Activated B cell treated with CpG ODN at 0.5 μM for 24 hours (primary cell): ENCODE measurements around the gene GNG7. TPM values are rescaled to one million over a fixed set of nuclear protein-coding genes. Genes with fewer than 3 reads are reported as not detected.

Experiments used
- ATAC-seq: fragments of 200-7000 bp; cut with Tn5 transposase; one replicate; pipeline ENCODE4 v1.10.0; 2021; ENCODE audit warnings: low read depth, mild to moderate bottlenecking, moderate library complexity
- CTCF ChIA-PET: fragments of 350-600 bp; sonication (Branson Sonifier 250); formaldehyde crosslinking; loops from one replicate; lab custom pipeline; 2021; ENCODE audit warnings: antibody characterized with exemption; lab: Charles Lee
- POLR2A ChIA-PET: fragments of 350-600 bp; sonication (Branson Sonifier 250); formaldehyde crosslinking; loops from one replicate; lab custom pipeline; 2021; ENCODE audit warnings: antibody characterized with exemption; lab: Charles Lee
- DNase-seq: peaks from one replicate; pipeline ENCODE4 v3.0.0; 2022
- H3K27ac Mint-ChIP-seq: one replicate; pipeline ENCODE4 v1.8.0; 2020; ENCODE audit warnings: mixed read lengths
- H3K27me3 Mint-ChIP-seq: one replicate; pipeline ENCODE4 v1.8.0; 2021; ENCODE audit warnings: mixed read lengths
- H3K36me3 Mint-ChIP-seq: one replicate; pipeline ENCODE4 v1.8.0; 2021; ENCODE audit warnings: low read depth, mixed read lengths
- H3K4me1 Mint-ChIP-seq: one replicate; pipeline ENCODE4 v1.8.0; 2021; ENCODE audit warnings: mixed read lengths
- H3K4me3 Mint-ChIP-seq: one replicate; pipeline ENCODE4 v1.8.0; 2020; ENCODE audit warnings: mild to moderate bottlenecking, mixed read lengths
- H3K9me3 Mint-ChIP-seq: one replicate; pipeline ENCODE4 v1.8.0; 2020; ENCODE audit warnings: mixed read lengths
- intact Hi-C: fragments of 100-400 bp; cut with micrococcal nuclease; formaldehyde crosslinking; loops from one replicate; pipeline ENCODE4 v1.15.1; 2024
- total RNA-seq: library from RNA; stranded (reverse); gene quantifications from 2 replicates; pipeline ENCODE4 v1.2.3, GENCODE V29; 2022
- TF ChIP-seq, protein P1 (sequence below): fragments of 200-600 bp; IDR thresholded peaks from one replicate; pipeline ENCODE4 v1.8.0; 2022; ENCODE audit warnings: antibody characterized with exemption, mild to moderate bottlenecking

The GNG7 gene
- 34.8 and 35.4 TPM in 2 replicates for total RNA-seq

DNA sequence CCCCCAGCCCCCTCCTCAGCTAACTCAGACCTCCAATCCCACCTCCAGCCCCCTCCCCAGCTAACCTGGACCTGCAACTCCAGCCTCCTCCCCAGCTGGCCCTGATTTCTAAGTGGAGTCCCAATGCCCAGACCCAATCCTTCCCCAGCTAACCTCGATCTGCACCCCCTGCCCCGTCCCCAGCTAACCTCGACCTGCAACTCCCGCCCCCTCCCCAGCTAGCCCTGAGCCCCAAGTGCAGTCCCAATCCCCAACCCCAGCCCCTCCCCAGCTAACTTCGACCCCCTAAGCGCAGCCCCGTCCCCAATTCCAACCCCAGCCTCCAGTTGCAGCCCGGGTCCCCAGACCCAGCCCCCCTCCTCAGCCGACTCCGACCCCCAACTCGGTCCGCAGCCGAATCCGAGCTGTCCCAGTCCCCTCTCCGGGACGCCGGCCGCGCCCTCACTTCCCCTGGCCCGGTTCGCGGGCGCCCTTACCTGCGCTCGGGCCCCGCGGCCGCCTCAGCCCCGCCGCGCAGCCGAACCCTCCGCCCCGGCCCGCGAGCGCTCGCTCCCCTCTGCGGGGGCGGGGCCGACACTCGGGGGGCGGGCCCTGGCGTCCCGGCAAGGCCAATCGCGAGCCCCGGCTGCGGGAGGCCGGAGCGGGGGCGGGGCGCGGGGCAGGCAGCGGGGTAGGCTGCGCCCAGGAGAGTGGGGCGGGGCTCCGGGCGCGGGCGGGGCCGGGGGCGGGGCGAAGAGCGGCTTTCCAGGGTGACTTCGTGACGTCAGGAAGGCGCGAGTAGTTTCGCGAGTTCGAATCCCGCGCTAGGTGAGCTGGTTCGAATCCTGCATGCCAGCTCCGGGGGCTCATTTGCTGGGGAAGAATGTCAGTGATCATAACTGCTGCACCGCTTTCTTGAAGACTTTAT, at the start of gene GNG7:
GNG7 (minus strand) TSS at position 525 of the 907 bp plus-strand sequence. CDS start 182,006 bp downstream, outside the sequence.
- Mint-ChIP-seq H3K9me3 (no peaks in the 10 kb centered on the region), H3K36me3 (peaks cover 11% of the 10 kb centered on the region), H3K4me1 (peaks cover 53% of the 10 kb centered on the region), H3K27me3 (no peaks in the 10 kb centered on the region), H3K4me3 (peak within 1 kb of the TSS; percentile 85), H3K27ac (peak within 1 kb of the TSS; percentile 89)
- peak; percentile 99 for DNase-seq
- POLR2A ChIA-PET: interaction anchor here (0.6 to 7.9 kb wide), 15 partner anchors 9 to 1047 kb away, joined by 3 to 176 read pairs (median 7); partner anchors contain the start of genes GADD45B and SLC39A3
- intact Hi-C loops: loop anchor here (1.0 kb wide), 3 partner anchors 8 to 38 kb away; partner anchors contain the start of gene SLC39A3
- ATAC-seq: peak; percentile 99
- TF ChIP-seq, protein P1, sequence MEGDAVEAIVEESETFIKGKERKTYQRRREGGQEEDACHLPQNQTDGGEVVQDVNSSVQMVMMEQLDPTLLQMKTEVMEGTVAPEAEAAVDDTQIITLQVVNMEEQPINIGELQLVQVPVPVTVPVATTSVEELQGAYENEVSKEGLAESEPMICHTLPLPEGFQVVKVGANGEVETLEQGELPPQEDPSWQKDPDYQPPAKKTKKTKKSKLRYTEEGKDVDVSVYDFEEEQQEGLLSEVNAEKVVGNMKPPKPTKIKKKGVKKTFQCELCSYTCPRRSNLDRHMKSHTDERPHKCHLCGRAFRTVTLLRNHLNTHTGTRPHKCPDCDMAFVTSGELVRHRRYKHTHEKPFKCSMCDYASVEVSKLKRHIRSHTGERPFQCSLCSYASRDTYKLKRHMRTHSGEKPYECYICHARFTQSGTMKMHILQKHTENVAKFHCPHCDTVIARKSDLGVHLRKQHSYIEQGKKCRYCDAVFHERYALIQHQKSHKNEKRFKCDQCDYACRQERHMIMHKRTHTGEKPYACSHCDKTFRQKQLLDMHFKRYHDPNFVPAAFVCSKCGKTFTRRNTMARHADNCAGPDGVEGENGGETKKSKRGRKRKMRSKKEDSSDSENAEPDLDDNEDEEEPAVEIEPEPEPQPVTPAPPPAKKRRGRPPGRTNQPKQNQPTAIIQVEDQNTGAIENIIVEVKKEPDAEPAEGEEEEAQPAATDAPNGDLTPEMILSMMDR: no peak
- CTCF ChIA-PET: interaction anchor here (1.0 to 4.3 kb wide), 2 partner anchors 54 to 65 kb away, joined by 3 to 25 read pairs; no protein-coding TSS in a partner anchor

- no peak overlapping the region for H3K4me3 Mint-ChIP-seq
- H3K4me1 Mint-ChIP-seq: peaks cover 12% of the 10 kb centered on the region
- DNase-seq (no peak), ATAC-seq (no peak)
- H3K36me3 Mint-ChIP-seq: peaks cover 22% of the 10 kb centered on the region
- no peaks in the 10 kb centered on the region for H3K27me3 Mint-ChIP-seq
- ChIA-PET POLR2A (interaction anchor here (0.7 kb wide), 1 partner anchor 199 kb away, joined by 8 read pairs; no protein-coding TSS in a partner anchor), CTCF (interaction anchor here (3.3 to 7.4 kb wide), 2 partner anchors 90 to 104 kb away, joined by 21 to 161 read pairs; no protein-coding TSS in a partner anchor)
- intact Hi-C loops: no loop called here
- no peak overlapping the region for H3K27ac Mint-ChIP-seq
- no peaks in the 10 kb centered on the region for H3K9me3 Mint-ChIP-seq
- TF ChIP-seq, protein P1: no peak
Measured at GRCh38 chr19:2751438-2751830, 48.9 kb upstream of the GNG7 start.

- TF ChIP-seq, protein P1: no peak
- ATAC-seq: no peak
- Mint-ChIP-seq H3K27ac (no peak overlapping the region), H3K27me3 (no peaks in the 10 kb centered on the region), H3K36me3 (peaks cover 17% of the 10 kb centered on the region), H3K4me3 (no peak overlapping the region), H3K9me3 (no peaks in the 10 kb centered on the region), H3K4me1 (peaks cover 12% of the 10 kb centered on the region)
- intact Hi-C loops: no loop called here
- DNase-seq: no peak
- POLR2A ChIA-PET: interaction anchor here (0.8 to 2.4 kb wide), 2 partner anchors 99 to 102 kb away, joined by 3 to 22 read pairs; no protein-coding TSS in a partner anchor
- CTCF ChIA-PET: interaction anchor here (1.1 to 7.4 kb wide), 6 partner anchors 52 to 103 kb away, joined by 3 to 161 read pairs (median 7); no protein-coding TSS in a partner anchor
Measured at GRCh38 chr19:2750808-2751437, 48.4 kb upstream of the GNG7 start.

GRCh38 chr19:2747349-2747748, 44.9 kb upstream of the GNG7 start:
- intact Hi-C loops: no loop called here
- no peak overlapping the region for H3K4me3 Mint-ChIP-seq
- DNase-seq: no peak
- TF ChIP-seq, protein P1: no peak
- no peaks in the 10 kb centered on the region for H3K9me3 Mint-ChIP-seq
- ChIA-PET CTCF (interaction anchor here (1.0 to 7.4 kb wide), 2 partner anchors 99 to 100 kb away, joined by 6 to 161 read pairs; no protein-coding TSS in a partner anchor), POLR2A (interaction anchor here (0.7 to 1.7 kb wide), 2 partner anchors 10 to 99 kb away, joined by 3 to 14 read pairs; no protein-coding TSS in a partner anchor)
- H3K4me1 Mint-ChIP-seq: peaks cover 12% of the 10 kb centered on the region
- ATAC-seq: no peak
- H3K27me3 Mint-ChIP-seq: peaks cover 2% of the 10 kb centered on the region
- no peak overlapping the region for H3K27ac Mint-ChIP-seq
- no peaks in the 10 kb centered on the region for H3K36me3 Mint-ChIP-seq
